GM12892 (cell line): Measurements from ENCODE around the gene PNMA3.
A peak's percentile ranks its signal among the peaks of the same experiment; 100 is the strongest.
"Not testable (repeated sequence)": the region's sequence is repeated elsewhere in the genome, so short reads cannot be mapped to it uniquely, and the experiment has no call there.

Source experiments
- DNase-seq: peaks from one replicate; pipeline ENCODE4 v3.0.0; 2011; ENCODE audit not compliant: insufficient read length
- FAIRE-seq: peaks from 2 replicates; lab custom pipeline; 2011; peaks lifted over from hg19 to GRCh38; lab: Jason Lieb, UNC
- POLR2A ChIP-seq: IDR thresholded peaks from 2 replicates; pipeline ENCODE4 v1.6.1; 2011; ENCODE audit warnings: low read depth, low read length, control low read depth
- POLR2AphosphoS5 ChIP-seq: IDR thresholded peaks from 2 replicates; pipeline ENCODE4 v1.6.1; 2011; ENCODE audit warnings: low read depth, low read length, control low read depth
- TAF1 ChIP-seq: IDR thresholded peaks from 2 replicates; pipeline ENCODE4 v1.6.1; 2011; ENCODE audit warnings: low read depth, mild to moderate bottlenecking, control low read depth, low read length, borderline replicate concordance

PNMA3 gene

DNA sequence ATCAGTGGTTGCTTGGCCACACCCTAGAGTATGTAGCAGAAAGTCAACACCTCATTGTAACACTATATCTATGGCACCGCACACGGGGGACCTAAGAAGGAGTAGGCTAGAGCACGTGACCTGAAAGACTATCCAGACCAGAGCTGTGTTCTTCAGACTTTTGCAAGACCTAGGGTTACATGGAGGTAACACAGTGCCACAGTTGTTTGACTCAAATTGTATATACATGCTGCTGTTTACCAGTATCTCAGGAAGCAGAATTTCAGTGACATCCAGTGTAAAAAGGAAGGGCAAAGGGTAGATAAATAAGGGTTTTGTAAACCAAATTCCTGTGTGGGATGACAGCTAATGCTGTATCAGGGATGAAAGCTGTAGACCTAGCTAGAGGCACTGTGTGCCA is 46.1 kb downstream of the PNMA3 start:
- TF ChIP-seq TAF1: no peak
- no peak for TF ChIP-seq POLR2AphosphoS5
- TF ChIP-seq POLR2A: no peak
- no peak for DNase-seq
- no peak for FAIRE-seq

DNA sequence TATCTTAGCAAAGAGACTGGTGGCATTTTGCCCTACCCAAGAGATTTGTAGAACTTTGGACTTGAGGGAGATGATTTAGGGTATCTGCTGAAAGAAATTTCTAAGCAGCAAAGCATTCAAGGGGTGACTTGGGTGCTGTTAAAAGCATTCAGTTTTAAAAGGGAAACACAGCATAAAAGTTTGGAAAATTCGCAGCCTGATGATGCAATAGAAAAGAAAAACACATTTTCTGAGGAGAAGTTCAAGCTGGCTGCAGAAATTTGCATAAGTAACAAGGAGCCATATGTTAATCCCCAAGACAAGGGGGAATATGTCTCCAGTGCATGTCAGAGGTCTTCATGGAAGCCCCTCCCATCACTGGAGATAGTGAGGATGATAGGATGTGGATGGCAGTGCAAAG is 48.7 kb downstream of the PNMA3 start:
- not testable (repeated sequence) for DNase-seq, FAIRE-seq

DNA sequence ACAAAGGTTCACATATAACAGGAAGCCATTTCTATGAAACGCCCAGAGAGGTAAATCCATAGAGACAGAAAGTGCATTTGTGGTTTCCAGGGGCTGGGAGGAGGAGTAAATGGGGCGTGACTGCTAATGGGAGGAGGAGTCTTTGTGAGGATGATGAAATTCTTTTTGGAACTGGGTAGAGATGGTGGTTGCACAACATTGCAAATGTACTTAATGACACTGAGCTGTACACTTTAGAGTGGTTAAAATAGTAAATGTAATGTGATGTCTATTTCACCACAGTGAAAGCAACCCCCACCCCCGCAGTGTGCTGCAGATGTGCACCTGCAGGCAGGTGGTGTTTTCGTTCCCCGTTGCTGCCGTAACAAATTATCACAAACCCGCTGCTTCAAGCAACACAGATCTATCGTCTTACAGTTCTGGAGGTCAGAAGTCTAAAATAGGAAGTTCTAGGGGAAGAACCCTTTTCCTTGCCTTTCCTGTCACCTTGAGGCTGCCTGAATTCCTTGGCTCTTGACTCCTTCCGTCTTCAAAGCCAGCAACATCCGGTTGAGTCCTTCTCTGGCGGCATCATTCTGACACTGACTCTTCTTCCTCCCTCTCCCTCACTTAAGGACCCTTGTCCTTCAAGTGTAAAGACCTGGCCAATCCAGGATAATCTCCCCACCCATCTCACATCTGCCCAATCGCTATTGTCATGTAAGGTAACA is 50.0 kb downstream of the PNMA3 start:
- not testable (repeated sequence) for DNase-seq
- FAIRE-seq: peak; percentile 87
